Measurements from ENCODE around the gene INTS11.
A peak's percentile ranks its signal among the peaks of the same experiment; 100 is the strongest.

Gene INTS11

GRCh38 chr1:1297802-1298424 is 26.5 kb downstream of the INTS11 start:
- DNase-seq: no peak

GRCh38 chr1:1296070-1297061 is 28.1 kb downstream of the INTS11 start:
- no peak for DNase-seq

GRCh38 chr1:1295154-1295923 is 29.1 kb downstream of the INTS11 start:
- no peak for DNase-seq

GRCh38 chr1:1294250-1294890 is 30.1 kb downstream of the INTS11 start:
- no peak for DNase-seq

GRCh38 chr1:1293263-1294249 is 30.9 kb downstream of the INTS11 start:
- peak; percentile 48 for DNase-seq

- no peak for DNase-seq
Observed at GRCh38 chr1:1292851-1293250, 31.6 kb downstream of the INTS11 start.

GRCh38 chr1:1292442-1292779 is 32.0 kb downstream of the INTS11 start:
- DNase-seq: no peak

- no peak for DNase-seq
Observed at GRCh38 chr1:1291548-1292441, 32.7 kb downstream of the INTS11 start.

GRCh38 chr1:1291023-1291528 is 33.4 kb downstream of the INTS11 start:
- DNase-seq: no peak

- peak; percentile 36 for DNase-seq
Observed at GRCh38 chr1:1290238-1290731, 34.2 kb downstream of the INTS11 start.

GRCh38 chr1:1287288-1288110 is 37.0 kb downstream of the INTS11 start:
- no peak for DNase-seq

- no peak for DNase-seq
Observed at GRCh38 chr1:1286313-1287261, 37.9 kb downstream of the INTS11 start.

GRCh38 chr1:1285611-1286311 is 38.7 kb downstream of the INTS11 start:
- no peak for DNase-seq

GRCh38 chr1:1285102-1285571 is 39.3 kb downstream of the INTS11 start:
- no peak for DNase-seq

- no peak for DNase-seq
Observed at GRCh38 chr1:1284221-1285101, 40.0 kb downstream of the INTS11 start.

GRCh38 chr1:1283821-1284220 is 40.6 kb downstream of the INTS11 start:
- no peak for DNase-seq
